Measurements from ENCODE around the gene REXO1. TPM values are rescaled to one million over a fixed set of nuclear protein-coding genes. Genes with fewer than 3 reads are reported as not detected.

Gene REXO1
- total RNA-seq, 1 donor from 2014 or later: 37.2 TPM

- H3K36me3 ChIP-seq: no peaks in the 10 kb centered on the region
- no peaks in the 10 kb centered on the region for H3K27me3 ChIP-seq
- no peak overlapping the region for H3K4me3 ChIP-seq
- no peak for TF ChIP-seq CTCF (IDR thresholded peaks at IDR 0.05)
- peaks cover 30% of the 10 kb centered on the region for H3K4me1 ChIP-seq
- no peaks in the 10 kb centered on the region for H3K9me3 ChIP-seq
- intact Hi-C loops (cut with DNase I): no loop called here
- DNase-seq: no peak
- ATAC-seq: no peak
- no peak overlapping the region for H3K27ac ChIP-seq
Measured at GRCh38 chr19:1836458-1837221, 11.6 kb downstream of the REXO1 start.

DNA sequence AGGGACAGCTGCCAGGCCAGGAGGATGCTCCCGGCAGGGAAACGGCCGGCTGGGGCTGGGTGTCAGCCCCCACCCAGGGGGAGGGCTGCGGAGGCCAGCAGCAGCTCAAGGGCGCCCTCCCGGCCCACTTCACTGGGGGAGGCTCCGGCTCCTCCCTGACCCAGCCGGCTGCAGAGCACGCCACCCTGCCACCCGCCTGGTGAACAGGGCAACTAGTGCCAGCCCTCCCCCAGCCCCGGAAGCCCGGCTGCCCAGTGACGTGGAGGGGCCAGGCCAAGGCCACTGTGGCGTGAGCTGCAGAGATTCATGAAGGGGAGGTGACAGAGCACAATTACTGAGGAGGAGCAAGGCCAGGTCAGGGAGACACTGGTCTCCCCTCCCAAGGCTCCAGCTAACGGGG, 14.7 kb downstream of the REXO1 start:
- no peak for DNase-seq
- no peak for TF ChIP-seq CTCF (IDR thresholded peaks at IDR 0.05)
- Histone ChIP-seq H3K9me3 (no peaks in the 10 kb centered on the region), H3K4me1 (peaks cover 16% of the 10 kb centered on the region), H3K27me3 (no peaks in the 10 kb centered on the region), H3K36me3 (peaks cover 15% of the 10 kb centered on the region), H3K4me3 (no peak overlapping the region), H3K27ac (no peak overlapping the region)
- intact Hi-C loops (cut with DNase I): no loop called here
- ATAC-seq: no peak

DNA sequence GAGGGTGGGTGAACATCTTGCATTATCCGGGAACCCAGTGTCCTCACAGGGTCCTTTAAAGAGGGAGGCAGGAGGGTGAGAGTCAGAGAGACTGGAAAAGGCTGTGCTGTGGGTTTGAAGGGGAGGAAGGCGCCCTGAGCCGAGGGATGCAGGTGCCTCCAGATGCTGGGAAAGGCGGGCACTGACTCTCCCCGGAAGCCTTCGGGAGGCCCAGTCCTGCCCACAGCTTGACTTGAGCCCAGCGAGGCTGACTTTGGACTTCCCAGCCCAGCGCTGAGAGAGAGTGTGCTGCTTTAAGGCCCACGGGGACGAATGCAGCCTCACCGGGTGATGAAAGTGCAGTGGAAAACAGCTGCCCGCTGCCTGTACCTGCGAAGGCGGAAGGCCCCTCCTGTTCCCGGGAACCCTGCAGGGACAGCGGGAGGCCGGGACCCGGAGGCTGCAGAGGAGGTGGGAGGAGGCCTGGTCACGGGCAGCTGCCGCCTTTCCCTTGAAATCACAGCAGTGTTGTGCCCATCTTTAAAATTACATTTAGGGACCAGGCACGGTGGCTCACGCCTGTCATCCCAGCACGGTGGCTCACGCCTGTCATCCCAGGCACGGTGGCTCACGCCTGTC, 16.1 kb downstream of the REXO1 start:
- peaks cover 15% of the 10 kb centered on the region for H3K36me3 ChIP-seq
- intact Hi-C loops (cut with DNase I): no loop called here
- no peak for TF ChIP-seq CTCF (IDR thresholded peaks at IDR 0.05)
- H3K4me3 ChIP-seq: no peak overlapping the region
- H3K4me1 ChIP-seq: peaks cover 8% of the 10 kb centered on the region
- no peak for DNase-seq
- no peak for ATAC-seq
- no peaks in the 10 kb centered on the region for H3K27me3 ChIP-seq
- H3K27ac ChIP-seq: no peak overlapping the region
- no peaks in the 10 kb centered on the region for H3K9me3 ChIP-seq

DNA sequence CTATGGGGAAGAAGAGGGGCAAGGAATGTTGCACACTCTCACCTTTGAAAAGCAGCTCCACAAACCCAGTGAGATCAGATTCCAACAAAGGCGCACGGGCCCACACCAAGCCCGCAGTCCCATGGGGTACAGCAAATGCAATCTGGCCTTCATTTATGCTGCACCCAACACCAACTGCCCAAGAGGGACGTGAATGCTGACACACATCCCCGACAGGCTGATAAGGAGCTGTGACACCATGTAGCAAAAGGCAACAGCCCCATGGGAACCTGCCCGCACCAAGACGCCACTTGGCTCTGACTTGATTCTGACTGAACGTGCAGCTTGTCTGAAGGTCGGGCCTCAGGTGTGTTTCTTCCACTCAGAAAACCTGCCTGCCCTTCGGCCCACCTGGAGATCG, 17.3 kb downstream of the REXO1 start:
- TF ChIP-seq CTCF (IDR thresholded peaks at IDR 0.05): no peak
- peaks cover 6% of the 10 kb centered on the region for H3K4me1 ChIP-seq
- DNase-seq (no peak), ATAC-seq (no peak)
- no peaks in the 10 kb centered on the region for H3K27me3 ChIP-seq
- no peak overlapping the region for H3K4me3 ChIP-seq
- intact Hi-C loops (cut with DNase I): no loop called here
- H3K9me3 ChIP-seq: no peaks in the 10 kb centered on the region
- peaks cover 23% of the 10 kb centered on the region for H3K36me3 ChIP-seq
- H3K27ac ChIP-seq: no peak overlapping the region

GRCh38 chr19:1830568-1830967, 17.7 kb downstream of the REXO1 start:
- no peak for DNase-seq
- Histone ChIP-seq H3K36me3 (peaks cover 23% of the 10 kb centered on the region), H3K4me3 (no peak overlapping the region), H3K9me3 (no peaks in the 10 kb centered on the region), H3K27ac (no peak overlapping the region), H3K27me3 (no peaks in the 10 kb centered on the region), H3K4me1 (peaks cover 6% of the 10 kb centered on the region)
- no peak for TF ChIP-seq CTCF (IDR thresholded peaks at IDR 0.05)
- ATAC-seq: no peak
- intact Hi-C loops (cut with DNase I): no loop called here
